Activated T-cell treated with anti-CD3 and anti-CD28 coated beads for 24 hours (primary cell): ENCODE data around the gene VCL.
A peak's percentile ranks its signal among the peaks of the same experiment; 100 is the strongest.

Experiments used
- DNase-seq: peaks from one replicate; pipeline ENCODE4 v3.0.0-alpha.2; 2020; ENCODE audit warnings: low read depth

VCL gene

DNA sequence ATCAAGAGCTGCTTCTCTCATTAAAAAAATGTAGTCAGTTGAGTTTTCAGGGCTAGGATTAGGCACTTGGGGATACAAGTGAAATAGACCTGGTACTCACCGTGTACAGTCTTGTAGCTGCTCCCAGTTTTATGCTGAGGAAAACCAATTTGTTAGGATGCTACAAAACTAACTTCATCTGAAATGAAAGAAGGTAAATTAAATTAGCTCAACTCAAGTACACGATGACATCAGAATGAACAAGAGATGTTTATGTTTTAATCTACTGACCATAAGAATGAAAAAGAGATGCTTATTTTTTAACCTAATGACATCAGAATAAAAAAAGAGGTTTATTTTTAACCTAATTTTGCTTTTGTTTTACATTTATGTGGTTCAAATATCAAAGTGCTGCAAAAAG lies 79.0 kb downstream of the VCL start:
- DNase-seq, result no peak

DNA sequence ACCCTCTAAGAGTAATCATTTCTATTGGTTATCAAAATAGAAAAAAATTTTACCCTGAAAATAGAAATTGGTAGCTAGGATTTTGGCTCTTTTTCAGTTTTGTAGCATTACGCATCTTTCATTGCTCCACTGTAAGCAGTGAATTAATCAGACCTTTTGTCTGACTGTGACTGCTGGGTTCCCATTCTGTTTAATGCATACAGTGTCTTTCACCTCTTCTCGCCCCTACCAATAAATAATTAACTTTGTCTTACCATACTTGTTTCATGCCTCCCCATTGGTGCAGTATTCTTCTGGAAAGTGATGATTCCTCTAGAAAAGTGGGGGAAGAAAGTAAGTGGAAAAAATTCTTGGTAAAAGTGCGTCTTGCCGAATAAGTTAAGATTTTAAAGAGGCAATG lies 79.5 kb downstream of the VCL start:
- no peak for DNase-seq

DNA sequence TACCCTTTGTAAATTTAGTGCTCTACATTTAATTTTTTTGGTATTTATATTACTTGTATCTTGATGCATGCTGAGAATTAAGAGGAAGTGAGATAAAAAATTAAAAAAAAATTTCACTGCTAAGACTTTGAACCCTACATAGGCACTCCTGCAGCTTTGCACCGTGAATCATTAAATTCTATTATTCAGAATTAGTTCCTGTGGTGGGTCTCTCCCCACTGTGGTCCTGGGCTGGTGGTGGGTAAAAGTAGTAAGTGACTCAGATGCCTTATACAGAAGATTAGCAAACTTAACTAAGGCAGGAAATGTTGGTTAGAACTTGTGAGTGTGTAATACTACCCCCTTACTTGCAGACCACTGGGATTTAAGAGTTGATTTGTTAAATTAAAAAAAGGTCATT lies 80.1 kb downstream of the VCL start:
- peak; percentile 18 for DNase-seq

DNA sequence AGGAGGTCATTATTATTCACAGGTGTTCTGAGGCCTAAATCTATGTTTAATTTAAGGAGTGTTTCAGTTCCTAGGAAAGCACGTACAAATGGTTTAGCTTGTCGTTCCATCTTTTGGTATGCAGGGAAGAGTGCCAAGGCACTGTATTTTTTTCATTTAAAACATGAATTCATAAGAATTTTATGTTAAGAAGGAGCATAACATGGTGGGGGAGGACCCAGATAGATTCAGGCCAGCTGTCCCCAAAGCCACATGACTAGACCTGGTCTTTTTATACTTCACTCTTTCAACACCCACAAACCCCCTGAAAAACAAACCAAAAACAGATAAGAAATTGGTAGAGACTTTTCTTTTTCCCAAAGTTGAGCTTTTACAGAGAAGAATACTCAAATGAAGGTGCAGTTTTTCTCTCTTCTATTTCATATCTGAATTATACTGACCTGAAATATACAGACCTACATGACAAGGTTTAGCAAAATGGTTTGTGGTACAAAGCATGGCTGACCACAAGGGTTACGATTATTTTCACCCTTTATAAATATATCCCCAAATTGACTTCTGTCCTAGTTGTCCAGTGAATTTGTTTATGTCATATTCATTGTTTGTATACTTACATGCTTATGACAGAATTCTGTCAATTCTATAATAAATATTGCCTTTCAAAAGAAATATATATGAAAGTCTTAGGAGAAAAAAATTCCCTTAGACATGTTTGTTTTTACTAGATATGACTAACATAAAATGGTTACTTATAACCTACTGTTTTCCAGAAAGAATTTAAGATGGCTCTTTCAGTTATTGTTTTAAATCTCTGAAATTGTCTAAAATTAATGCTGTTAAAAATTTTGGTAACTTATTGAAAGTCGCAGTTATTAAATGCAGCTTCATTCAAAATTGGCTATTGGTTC lies 81.4 kb downstream of the VCL start:
- DNase-seq, result no peak

DNA sequence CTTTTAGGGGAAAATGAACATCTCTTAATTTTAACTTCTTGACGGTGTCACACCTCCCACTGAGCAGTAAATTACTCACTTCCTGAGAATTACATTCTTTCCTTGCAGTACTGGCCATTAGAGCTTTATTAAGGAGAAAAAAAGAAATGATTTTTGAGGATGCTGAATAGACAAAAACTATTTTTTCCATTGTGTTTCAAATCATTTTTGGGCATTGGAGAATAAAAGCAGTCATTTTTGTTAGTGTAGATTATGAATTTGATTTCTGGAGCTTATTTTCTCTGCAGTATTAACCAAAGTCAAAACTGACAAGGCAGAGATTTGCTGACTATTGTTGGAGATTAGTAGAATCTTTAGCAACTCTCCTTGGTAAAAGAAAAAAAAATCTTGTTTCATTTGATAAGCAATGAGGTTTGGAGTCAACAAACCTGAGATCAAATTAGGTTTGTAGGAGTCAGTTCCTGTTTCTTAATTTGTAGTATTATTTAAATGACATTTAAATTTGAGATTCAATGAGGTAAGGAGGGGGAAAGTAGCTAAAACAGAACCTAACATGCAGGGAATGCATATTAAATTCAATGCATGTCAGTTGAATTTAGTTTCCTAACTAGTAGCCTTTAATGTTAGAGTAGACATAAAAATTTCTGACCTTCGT lies 82.1 kb downstream of the VCL start:
- DNase-seq, result no peak

DNA sequence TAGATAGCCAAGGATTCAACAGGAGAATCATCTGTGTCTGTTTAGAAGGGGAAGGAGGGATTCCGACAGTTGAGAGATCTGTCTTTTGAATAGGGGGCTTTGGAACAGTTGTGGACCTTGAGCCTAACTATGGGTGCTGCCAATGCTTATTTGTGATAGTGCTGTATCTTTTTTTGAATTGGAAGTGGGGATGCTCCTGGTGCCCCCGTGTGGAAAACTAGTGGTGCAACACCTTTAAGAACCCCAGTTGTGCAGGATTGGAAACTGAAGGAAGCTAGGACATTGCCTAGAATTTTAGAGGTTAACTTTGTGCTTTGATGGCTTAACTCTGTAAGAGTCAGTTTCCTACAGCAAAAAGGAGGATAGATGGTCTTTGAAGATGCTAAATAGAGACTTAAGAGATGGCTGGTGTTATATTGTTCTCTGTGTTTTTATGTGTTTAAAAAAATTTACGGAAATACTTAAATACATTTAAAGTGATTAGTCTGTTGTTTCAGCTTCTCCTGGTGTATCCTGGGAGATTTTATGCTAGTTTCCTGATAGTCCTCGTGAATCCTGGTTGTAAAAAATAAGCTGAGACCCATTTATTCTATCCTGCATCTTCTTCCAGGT lies 83.4 kb downstream of the VCL start:
- peak; percentile 21 for DNase-seq

DNA sequence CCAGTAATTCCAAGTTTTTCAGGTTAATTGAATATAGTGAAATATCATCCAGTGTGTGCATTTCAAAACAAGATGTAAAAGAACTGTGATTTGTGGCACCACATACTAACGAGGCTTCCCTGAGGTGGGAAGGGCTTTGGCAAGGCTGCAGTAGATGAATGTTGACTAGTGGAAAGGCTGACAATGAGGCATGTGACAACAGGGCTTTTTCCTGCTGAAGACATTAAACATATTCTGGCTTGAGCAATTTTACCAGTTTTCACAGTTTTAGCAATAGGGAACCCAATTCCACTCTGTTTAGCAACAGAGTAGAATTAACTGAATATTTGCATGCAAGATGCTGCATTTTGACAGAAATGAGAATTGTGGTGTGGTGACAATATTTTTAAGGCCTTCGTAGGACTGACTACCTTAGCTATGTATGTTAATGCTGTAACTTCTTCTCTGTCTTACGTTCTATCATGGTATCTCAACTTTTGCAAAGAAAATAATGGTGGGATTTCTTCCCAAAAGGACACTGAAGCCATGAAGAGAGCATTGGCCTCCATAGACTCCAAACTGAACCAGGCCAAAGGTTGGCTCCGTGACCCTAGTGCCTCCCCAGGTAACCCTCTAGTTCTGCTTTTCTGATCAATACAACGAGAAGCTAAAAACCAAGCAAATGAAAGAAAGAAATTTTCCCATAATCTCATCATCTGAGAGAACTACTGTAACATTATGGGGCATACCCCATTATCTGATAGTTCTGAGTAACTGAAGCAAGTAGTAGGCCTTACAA lies 84.2 kb downstream of the VCL start:
- no peak for DNase-seq

DNA sequence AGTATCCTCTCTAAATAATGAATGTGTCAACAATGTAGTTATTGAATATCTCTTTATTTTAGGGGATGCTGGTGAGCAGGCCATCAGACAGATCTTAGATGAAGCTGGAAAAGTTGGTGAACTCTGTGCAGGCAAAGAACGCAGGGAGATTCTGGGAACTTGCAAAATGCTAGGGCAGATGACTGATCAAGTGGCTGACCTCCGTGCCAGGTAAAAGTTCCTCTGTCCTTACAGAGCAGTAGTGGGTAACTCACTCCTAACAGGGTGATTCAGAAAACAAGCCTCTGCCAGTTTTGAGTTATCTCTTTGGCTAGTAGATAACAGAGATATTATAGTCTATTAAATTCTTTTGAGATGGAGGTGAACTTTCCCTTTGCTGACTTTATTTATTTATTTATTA lies 85.4 kb downstream of the VCL start:
- no peak for DNase-seq

DNA sequence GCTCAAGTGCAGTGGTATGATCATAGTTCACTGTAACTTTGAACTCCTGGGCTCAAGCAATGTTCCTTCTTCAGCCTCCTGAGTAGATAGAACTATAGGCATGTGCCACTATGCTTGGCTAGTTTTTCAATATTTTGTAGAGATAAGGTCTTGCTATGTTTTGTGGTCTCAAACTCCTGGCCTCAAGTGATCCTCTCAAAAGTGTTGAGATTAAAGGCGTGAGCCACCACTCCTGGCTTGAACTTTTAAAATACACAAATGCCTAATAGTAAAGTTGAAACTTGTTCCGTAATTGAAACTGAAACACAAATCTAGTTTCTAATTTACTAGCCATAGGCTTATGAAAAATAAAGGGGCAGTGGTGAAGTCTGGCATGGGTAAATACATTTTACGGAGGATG lies 87.0 kb downstream of the VCL start:
- no peak for DNase-seq

DNA sequence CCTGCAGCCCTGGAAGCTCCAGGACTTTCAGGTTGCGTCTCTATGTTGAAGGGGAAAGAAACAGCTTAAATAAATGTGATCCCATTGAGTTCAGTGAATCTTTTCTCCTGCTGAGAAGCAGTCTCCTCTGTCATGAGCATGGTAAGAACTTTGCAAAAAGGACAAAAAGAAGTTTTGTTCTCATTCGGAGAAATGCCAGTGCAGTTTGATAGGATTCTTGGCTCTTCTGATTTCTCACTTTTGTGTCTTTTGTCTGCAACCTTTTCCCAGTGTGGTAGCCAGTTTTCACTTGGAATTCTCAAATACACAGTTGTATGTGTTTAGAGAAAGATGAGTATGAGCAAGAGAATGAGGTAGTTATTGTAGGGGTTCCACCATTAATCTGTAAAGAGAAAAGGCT lies 88.4 kb downstream of the VCL start:
- no peak for DNase-seq

DNA sequence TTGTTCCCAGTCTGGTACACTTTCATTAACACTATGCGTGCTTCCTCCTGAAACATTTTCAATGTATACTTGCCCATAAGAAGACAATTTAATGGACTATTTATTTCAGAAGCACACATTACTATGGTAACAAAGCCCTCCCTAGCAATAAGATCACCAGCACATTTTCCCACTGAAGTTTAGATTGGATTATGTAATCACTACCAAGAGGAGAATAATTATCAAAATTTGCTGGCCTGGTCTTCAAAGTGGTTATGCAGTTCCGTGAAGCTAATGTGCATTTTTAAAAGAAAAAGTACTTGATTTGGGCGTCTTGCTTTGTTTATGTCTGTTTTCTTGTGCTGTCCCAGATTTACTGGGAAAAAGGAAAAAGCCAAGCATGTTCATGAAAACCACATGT lies 90.8 kb downstream of the VCL start:
- DNase-seq, result no peak

DNA sequence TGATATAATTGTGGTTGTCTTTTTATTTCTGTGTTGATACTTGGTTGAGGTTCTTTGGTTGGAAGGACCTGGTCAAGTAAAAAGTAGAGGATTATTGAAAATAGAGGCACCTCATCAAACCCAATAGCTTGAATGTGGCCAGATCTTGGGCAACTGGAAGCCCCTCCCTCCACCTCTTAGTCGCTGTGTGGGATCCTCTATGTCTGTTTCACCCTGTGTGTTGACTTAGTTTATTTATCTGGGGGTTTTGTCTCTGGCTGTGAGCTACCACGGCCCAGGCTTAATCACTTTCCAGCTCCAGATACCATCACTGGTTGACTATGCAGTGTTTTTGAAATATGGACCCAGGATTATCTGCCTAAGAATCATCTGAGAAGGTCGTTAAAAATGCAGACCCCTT lies 94.5 kb downstream of the VCL start:
- DNase-seq, result no peak

DNA sequence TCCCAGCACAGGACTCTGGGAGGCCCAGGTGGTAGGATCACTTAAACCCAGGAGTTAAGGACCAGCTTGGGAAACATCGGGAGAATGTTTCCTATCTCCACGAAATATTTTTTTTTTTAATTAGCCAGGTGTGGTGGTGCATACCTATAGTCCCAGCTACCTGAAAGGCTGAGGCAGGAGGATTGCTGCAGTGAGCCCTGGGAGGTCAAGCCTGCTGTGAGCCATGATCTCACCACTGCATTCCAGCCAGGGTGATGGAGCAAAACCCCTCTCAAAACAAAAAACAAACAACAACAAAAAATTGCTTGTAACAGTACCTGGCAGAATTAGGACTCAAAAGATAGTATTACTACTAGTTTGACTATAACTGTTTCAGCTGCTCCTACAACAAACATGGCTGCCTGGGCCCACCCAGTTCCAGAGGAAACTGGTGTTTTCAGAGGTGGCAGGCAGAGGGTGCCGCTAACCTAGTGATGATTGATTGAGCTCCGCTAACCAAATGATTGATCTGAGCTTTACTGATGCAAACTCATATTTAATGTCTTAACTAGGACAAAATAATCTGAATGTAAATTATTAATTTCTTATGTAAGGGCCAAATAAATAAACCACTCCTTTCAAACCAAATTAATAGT lies 95.7 kb downstream of the VCL start:
- no peak for DNase-seq

DNA sequence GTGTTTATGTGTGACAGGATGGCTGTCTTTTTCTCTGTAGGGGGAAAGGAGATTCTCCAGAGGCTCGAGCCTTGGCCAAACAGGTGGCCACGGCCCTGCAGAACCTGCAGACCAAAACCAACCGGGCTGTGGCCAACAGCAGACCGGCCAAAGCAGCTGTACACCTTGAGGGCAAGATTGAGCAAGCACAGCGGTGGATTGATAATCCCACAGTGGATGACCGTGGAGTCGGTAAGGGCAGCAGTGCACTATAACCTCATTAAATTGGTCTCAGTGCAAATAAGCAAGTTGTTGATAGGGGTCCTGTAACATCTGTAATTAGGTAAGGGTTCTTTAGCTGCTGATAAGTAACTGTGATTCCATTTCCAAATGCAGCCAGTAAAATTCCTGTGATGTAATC lies 96.3 kb downstream of the VCL start:
- no peak for DNase-seq

DNA sequence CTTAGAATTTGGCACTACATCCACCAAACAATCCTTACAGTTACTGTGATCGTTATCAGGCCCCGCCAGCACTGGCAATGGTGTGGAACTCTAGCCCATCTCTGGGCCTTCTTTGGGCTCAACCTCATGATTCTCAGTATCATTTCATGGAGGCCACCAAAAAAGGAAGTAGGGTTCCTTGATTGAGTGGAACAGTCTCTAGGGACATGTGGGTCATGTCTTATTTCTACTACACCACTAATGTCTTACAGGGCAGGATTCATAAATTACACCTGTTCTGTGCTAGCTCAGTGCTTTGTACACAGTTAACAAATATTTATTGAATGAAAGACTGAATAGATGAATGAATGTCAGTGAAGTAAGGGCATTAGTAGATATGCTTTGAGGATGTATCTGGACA lies 98.9 kb downstream of the VCL start:
- DNase-seq, result no peak

DNA sequence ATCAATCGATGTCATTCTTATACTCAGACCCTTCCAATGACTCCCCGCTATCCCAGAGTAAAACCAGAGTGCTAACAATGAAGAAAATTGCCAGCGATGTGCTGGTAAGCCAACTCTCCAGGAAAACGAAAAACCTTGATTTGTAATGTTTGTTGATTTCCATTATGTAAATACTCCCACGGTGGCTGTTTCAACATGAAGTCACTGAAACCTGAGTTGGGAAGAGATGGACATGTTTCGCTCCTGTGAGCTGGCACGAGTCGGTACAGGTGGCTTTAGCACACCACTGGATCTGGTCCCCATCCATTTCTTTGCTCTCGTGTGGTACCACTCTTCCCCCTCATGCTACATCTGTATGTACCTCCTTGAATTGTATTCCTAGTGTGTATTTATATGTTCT lies 99.9 kb downstream of the VCL start:
- DNase-seq, result no peak

DNA sequence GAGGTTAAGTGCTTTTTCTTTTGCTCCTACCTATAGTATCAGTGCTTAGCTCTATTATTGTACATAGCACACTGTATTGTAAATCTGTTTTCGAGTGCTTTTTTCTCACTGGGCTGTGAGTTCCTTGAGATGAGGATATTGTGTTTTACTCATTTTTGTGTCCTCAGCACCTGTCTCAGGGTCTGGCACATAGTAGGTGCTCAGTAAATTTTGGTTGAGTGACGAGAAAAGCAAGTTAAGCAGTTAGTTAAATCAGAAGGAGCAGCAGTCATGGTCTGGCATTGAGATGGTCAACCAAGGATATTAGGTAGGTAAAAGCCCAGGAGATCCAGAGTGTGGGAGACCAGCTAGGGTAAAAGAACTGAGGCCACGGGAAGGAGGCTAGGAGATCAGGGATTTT lies 101.5 kb downstream of the VCL start:
- DNase-seq, result no peak

DNA sequence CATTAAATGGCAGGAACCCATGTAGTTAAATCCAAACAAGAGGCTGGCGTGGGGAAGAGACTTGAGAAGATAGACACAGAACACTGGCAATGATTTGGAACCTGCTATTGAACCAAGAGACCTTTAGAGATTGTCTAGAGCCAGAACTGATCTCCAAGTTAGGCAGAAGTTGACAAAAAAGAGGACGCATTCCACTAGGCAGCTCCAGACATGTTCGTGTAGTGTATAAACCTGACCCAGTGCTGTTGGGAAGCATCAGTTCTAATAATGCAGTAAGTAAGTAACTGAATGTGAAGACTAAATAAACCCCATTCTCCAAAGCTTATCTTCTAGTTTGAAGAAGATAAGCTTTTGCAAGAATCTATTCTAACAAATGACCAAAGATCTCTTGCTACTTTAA lies 101.9 kb downstream of the VCL start:
- no peak for DNase-seq

DNA sequence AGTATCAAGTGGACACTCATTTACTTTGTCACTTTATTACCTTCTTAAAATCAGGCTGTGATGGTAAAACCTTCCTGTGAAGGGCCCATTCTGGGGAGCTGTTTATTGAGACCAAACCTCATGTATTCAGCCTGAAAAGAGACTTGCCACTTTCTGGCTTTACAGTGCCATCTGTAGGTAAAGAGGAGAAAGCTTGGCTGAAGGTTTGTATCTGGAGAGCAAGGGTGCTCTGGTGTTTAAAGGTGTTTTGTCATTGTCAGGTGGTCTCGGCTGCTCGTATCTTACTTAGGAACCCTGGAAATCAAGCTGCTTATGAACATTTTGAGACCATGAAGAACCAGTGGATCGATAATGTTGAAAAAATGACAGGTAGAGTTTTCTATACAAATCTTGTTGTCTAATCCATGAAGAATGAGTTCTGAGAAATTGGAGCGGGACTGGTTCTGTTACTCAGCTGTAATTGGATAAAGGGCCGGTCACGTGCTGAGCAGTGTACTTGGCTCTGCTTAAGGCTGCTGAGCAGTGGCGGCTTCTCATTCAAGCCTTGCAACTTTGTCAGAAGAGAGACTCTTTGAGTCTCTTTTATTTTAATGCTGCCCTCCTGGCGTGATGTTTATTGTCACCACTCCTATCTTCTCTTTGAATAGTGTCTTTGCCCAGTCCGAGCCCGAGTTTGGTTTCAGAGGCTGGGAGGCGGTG lies 105.8 kb downstream of the VCL start:
- no peak for DNase-seq

DNA sequence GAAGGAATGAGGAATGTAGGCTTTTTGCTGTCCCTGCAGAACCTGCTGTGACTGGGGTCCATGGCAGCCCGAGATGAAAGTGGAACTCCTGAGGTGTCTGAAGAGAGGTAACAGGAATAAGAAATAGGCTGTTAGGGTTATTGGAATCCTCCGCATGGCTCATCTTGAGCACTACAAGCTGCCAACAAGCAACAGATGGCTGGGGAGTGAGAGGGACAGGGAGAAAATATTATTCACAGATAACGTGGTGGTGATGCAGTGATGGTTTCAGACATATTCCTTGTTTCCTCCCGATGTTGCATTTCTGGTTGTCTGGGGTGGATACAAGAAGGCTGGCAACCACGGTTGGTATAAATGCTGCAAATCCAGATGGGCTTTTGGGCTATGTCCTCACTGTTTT lies 106.6 kb downstream of the VCL start:
- no peak for DNase-seq

DNA sequence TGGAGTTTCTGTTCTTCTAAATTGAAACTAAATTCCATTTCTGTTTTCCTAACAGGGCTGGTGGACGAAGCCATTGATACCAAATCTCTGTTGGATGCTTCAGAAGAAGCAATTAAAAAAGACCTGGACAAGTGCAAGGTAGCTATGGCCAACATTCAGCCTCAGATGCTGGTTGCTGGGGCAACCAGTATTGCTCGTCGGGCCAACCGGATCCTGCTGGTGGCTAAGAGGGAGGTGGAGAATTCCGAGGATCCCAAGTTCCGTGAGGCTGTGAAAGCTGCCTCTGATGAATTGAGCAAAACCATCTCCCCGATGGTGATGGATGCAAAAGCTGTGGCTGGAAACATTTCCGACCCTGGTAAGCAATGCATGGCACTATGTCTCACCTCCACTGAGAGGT lies 107.1 kb downstream of the VCL start:
- no peak for DNase-seq
